ENCODE measurements around the gene DENND1A.
"Not testable (repeated sequence)": the region's sequence is repeated elsewhere in the genome, so short reads cannot be mapped to it uniquely, and the experiment has no call there.

The DENND1A gene

GRCh38 chr9:123929870-123930831 is at the start of gene DENND1A:
TSS of gene DENND1A (minus strand) at chr9:123930126. CDS start at chr9:123929905, 221 bp downstream.
- peak; percentile 90 to 96 (median 95) for DNase-seq

DNA sequence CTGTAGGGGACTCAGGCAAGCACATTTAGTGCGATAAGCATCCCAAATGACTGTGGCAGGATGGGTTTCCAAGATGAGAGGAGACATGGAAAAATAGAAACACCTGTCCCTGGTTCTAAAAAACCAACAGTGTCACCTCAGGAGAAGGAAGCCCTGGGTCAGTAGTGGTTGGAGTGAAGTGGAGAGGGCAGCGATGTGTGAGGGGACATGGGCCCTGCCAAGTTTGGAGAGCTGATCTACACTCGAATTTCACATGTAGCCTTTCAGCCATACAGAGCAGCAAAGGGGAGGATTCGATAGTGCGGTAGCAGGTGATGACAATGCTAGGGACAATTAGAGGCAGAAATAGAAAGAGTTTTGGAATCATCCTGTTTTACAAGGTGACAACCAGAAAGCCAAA is 49.1 kb upstream of the DENND1A start:
- DNase-seq = no peak

- DNase-seq = not testable (repeated sequence)
Observed at GRCh38 chr9:123976579-123976978, 46.7 kb upstream of the DENND1A start.

DNA sequence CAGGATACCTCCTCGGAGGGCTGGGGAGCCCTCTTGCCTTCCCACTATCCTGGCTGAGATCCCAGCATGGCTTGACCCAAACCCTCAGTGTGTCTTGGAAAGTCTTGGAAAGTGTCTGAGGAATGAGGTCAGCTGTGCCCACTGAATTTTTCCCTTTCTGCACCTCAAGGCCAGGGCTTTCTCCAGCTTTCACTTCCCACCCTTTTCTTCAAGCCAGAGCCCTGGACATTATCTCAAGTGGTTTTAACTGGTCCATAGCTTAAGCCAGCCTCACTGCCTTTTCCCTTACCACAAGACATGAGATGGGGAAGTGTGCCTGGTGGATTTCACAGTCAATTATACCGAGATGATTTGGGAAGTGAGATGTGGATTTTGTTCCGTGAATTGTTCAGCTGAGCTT is 45.9 kb upstream of the DENND1A start:
- no peak for DNase-seq

DNA sequence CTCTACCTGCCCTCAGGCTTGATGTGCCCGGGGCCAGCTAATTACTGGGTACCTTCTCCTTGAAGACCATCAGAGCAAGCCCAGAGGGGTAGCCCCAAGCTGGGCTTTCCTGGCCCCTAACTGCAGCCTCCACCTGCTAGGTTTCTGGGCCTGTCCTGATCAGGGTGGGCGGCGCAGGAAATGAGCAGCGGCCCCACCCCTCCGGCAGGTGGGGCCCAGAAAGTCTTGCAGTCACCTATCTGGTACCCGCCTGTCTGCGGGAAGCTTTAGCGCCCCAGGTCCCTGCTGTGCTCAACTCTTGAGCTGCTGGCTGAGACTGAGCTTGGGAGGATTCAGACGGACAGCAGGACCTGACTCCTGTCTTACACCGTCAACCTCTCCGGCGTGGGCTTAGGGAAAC is 44.5 kb upstream of the DENND1A start:
- no peak for DNase-seq

DNA sequence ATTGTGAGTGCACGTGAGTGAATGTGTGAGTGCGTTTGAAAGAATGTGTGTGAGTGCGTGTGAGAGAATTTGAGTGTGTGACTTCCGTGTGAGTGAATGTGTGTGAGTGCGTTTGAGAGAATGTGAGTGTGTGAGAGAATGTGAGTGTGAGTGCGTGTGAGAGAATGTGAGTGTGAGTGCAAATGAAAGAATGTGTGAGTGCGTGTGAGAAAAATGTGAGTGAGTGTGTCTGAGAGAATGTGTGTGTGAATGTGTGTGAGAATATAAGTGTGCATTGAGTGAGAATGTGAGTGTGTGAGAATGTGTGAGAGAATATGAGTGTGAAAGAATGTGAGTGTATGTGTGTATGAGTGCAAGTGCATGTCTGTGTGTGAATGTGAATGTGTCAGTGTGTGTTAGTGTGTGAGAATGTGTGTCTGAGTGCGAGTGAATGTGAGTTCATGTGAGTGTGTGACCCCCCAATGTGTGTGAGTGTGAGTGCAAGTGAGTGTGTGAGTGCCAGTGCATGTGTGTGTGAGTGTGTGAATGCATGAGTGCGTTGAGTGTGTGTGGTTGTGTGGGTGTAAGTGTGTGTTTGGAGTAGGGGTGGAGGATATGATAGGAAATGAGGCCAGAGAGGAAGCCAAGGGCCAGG is 43.8 kb upstream of the DENND1A start:
- DNase-seq = no peak

GRCh38 chr9:123972618-123973017 is 42.7 kb upstream of the DENND1A start:
- no peak for DNase-seq

DNA sequence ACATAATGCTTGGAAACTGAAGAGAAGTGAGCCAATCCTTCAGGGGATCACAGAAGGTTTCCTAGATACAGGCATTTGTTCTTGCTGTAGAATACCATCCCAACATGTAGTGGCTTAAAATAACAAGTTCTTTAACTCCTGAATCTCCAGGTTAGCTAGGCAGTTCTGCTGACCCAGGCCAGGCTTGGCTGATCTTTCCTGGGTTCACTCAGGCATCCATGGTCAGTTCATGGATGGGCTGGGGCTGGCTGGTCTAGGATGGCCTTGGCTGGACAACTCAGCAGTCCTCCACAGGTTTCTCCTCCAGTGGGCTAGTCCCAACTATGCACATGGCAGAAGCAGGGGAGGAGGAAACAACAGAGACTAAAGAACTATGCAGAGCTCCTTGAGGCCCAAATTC is 37.4 kb upstream of the DENND1A start:
- DNase-seq = no peak

DNA sequence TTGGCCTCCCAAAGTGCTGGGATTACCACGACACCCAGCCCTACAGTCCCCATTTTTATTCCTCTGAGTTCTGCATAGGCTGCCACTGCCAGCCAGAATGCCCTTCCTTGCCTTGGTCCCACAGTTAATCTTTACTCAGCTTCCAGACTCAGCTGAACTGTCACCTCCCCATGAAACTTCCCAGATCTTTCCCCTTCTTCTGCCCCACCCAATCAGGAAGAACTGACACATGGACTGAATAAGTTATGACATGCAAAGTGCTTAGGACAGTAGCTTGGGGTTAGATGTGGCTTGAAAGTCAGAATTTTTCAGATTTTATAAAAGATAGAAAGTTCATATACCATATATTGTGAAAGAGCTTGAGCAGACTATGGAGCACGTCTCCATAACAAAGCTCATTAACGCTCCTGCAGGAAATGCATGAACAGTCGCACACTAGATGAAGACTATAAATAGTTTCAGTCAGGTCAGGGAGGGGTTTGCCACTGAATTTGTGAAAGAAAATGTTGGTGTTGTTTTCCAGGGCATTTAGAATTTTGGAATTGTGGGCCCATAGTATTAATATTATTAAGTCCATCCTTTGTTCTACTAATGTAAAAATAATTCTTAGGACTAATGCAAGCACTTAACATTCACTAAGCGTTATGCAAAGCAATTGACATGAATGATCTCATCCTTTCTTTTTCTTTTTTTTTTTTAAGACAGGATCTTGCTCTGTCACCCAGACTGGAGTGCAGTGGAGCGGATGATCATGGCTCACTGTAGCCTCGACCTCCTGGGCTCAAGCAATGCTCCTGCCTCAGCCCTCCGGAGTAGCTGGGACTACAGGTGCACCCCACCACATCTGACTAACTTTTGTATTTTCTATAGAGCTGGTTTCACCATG is 36.1 kb upstream of the DENND1A start:
- DNase-seq = peak; percentile 37 to 50 (median 50)

- peak; percentile 31 to 42 (median 35) for DNase-seq
Observed at GRCh38 chr9:123964761-123965160, 34.8 kb upstream of the DENND1A start.

- no peak for DNase-seq
Observed at GRCh38 chr9:123960965-123961364, 31.0 kb upstream of the DENND1A start.

- peak in 2 of 3 donors; percentile 17 to 22 for DNase-seq
Observed at GRCh38 chr9:123960366-123960765, 30.4 kb upstream of the DENND1A start.

GRCh38 chr9:123959787-123960186 is 29.9 kb upstream of the DENND1A start:
- DNase-seq = no peak

- peak; percentile 36 to 63 (median 55) for DNase-seq
Observed at GRCh38 chr9:123957731-123958130, 27.8 kb upstream of the DENND1A start.

GRCh38 chr9:123957168-123957721 is 27.3 kb upstream of the DENND1A start:
- no peak for DNase-seq

DNA sequence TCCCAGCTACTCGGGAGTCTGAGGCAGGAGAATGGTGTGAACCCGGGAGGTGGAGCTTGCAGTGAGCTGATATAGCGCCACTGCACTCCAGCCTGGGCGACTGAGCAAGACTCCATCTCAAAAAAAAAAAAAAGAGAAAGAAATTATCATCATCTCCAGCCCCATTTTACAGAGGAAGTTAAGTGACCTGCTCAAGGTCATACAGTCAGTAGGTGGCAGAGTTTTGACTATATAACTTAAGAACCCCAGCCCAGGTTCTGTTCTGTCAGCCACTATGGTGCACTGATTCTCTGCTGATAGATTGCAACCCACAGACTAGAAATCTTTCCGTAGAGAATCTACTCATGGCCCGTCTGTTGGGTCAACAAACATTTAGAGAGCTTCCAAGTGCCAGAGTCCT is 25.7 kb upstream of the DENND1A start:
- DNase-seq = no peak

- DNase-seq = peak; percentile 38 to 73 (median 50)
Observed at GRCh38 chr9:123954518-123955280, 24.8 kb upstream of the DENND1A start.

DNA sequence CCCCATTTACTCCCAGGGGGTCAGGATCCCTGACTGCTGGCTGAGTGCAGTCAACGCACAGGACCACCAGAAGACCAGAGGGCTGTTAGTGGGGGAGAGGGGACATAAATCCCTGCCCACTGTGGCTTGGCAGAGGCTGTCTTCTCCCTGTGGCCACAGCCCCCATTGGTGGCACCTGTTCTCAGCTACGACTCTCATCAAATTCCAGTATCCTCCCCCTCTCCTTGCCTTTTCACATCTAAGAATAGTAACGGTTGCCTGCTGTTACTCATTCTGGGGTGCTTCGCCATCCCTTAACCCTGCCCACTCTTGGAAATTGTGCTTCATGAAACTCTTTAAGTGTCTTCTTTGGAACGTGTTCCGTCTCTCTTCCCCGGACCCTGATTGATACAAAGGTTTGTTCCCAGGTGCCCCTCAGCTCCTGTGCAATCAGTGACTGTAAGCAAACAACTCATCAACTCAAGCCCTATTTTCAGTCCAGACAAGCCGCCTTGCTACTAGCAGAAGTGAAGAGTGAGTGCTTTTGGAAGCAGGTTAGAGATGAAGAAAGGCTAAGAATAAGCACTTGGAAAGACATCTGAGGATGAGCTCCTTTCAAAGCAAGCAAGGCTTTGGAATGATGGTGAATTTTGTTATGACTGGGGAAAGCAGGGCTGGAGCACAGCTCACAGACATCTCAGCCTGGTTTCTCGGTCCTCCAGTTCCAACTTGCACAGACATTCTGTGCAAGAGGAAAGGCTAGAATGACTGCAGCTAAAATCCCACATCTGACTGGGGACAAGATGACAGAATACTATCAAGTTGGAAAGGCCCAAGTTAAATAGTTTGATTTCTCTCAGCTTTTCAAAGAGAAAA is 22.9 kb upstream of the DENND1A start:
- DNase-seq = no peak

DNA sequence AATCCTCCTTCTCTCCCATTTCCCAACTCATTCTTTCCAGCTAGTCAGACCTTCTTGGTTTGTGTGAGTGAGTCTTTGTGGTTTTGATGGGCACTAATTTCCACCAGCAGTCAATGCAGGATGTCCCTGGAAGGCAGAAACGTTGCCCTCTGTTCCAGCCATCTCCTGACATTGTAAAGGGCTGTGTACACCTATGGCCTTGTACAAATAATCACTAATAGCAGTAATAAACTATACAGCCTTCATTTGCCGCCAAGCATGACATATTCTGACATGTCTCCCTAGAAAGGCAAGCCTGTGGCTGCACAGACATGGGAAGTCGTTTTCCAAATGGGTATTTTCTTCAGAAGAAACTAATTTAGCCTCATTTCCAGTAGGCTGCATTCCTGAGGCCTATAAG is 18.4 kb upstream of the DENND1A start:
- DNase-seq = no peak

GRCh38 chr9:123947326-123947725 is 17.4 kb upstream of the DENND1A start:
- DNase-seq = no peak

Measured in suppressor macrophage treated with lipopolysaccharide for 1 hour (primary cell).